NCI-H69 (cell line): ENCODE results near the gene PRPS2.

Experiments used
- DNase-seq: peaks from one replicate; lab custom pipeline; 2025; lab: John Stamatoyannopoulos, UW

The PRPS2 gene

GRCh38 chrX:12791257-12792228 is at the start of gene PRPS2:
Gene PRPS2 (plus strand): TSS chrX:12791412. CDS start chrX:12791498, 86 bp downstream.
- peak; percentile 84 for DNase-seq

DNA sequence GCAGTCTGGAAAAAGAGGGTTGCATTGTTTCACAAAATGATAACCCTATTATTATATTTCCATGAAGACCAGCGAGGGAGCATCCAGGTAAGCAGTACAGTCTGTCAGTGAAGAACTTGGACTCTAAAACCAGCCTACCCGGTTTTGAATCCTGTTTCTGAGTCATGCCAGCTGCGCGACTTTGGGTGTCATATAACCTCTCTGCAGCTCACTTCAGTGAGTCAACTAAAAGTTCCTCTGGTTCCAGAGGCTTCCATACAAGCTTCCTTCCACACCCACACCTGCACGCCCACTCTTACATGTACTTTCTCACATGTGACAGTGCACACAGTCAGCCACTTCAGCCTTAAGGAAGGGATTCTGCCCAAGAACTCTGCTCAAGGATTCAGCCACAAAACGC is 49.8 kb upstream of the PRPS2 start:
- DNase-seq = no peak

DNA sequence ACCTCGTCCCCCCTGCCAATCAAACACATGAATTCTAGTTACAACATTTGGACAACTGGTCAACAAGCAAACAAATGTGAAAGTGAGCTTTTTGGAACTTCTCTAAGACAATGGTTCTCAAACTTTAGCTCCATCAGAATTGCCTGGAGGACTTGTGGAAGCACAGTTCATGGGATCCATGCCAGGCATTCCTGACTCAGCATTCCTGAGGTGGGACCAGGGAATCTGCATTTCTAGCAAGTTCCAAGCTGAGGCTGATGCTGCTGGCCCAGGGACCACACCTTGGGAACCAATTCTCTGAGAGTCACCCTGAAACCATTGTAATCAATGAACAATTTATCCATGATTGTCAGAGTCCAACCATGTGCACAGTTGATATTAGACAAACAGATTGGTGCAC is 43.8 kb upstream of the PRPS2 start:
- DNase-seq = no peak

DNA sequence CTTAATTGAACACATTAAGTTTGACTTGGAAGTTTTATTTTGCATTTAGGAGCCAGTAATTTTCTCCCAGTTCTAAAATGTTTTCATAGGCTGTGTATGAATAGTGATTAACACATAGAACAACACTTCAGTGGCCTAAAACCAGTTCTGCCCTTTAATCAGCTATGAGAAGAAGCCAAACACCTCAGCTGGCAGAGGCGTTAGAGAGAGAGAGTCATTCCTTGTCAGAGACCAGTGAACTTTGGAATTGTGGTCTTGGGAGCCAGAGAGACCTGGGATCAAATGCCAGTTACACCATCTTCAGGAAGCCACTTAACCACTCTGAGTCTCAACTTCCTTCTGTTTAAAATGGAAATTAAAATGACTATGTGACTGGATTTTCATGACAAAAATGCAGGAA is 39.3 kb upstream of the PRPS2 start:
- no peak for DNase-seq

DNA sequence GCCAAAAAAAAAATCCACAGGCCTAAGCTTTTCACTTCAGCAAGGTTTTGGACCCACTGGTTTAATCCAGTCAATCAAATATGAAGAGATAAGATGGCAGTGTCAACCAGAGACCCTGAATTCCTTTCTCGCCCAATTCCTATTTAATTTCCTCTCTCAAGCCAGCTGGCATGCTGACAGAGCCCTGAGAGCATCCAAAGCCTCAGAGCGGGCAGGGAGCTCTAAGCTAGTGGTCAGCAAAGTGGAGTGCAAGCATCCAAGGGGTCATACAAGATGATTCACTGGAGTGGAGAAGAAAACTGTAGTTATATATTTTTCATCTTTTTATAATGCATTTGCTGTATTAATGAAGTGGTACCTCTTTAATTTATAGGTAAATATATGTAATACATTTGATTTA is 37.8 kb upstream of the PRPS2 start:
- DNase-seq = no peak

GRCh38 chrX:12758291-12758690 is 32.9 kb upstream of the PRPS2 start:
- no peak for DNase-seq

DNA sequence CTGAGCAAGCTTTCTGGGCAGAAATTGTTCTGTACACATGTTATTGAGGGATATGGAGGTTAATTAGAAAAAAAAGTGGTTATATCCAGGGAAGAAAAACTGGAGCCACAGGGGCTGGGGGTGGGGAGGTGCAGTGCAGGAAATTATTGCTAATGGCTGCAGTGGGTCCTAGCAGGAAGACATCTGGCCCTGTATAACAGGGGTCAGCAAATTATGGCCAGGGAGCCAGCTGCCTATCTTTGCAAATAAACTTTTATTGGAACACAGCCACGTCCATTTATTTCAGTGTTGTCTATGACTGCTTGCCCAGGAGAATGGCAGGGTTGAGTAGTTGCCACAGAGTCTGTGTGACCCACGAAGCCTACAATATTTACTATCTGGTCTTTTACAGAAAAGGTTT is 23.4 kb upstream of the PRPS2 start:
- DNase-seq = peak; percentile 94

- no peak for DNase-seq
These were observed 22.7 kb upstream of the PRPS2 start for GRCh38 chrX:12768491-12768890.

- DNase-seq = peak; percentile 58
These were observed 20.8 kb upstream of the PRPS2 start for GRCh38 chrX:12770440-12770839.

DNA sequence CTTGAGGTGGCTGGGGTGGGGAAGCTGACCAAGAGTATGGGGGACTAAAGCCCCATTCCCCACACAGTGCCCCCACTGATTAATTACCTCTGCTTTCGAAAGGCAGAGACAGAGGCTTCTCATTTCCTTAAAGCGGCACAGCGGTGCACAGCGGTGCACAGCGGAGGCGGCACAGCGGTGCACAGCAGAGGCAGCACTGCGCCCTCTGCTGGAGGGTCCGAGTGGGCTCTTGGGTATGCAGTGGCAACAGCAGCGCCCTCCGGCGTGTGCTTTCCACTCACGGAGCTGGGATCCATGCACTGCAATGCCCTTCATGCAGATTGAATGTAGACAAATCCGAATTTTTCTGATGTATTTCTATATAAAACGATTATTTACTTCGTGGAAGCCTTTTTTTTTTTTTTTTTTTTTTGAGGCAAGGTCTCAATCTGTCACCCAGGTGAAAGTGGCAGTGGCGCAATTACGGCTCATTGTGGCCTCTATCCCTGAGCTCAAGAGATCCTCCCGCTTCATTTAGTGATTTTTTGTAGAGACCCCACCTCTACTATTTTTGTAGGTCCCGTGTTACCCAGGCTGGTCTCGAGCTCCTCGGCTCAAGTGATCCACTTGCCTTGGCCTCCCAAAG is 19.7 kb upstream of the PRPS2 start:
- DNase-seq = peak; percentile 63

GRCh38 chrX:12777670-12778069 is 13.5 kb upstream of the PRPS2 start:
- DNase-seq = no peak

DNA sequence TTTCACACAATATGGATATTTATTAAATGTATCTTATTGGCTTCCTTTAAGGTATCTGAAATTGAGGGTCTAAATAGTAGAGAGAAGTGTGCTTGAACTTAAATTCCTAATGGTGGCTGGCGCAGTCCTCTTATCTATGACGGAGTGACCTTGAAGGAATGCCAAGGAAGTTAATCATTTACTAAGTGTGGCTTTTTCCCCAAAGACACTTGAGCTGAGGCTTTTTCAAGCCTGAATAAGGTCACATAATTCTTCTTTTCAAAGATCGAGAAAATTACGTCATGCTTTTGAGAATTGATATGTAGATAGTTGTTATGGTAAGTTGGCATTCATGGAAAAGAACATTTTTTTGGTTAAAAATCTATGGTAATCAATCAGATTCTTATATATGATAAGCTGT is 11.7 kb upstream of the PRPS2 start:
- DNase-seq = no peak

DNA sequence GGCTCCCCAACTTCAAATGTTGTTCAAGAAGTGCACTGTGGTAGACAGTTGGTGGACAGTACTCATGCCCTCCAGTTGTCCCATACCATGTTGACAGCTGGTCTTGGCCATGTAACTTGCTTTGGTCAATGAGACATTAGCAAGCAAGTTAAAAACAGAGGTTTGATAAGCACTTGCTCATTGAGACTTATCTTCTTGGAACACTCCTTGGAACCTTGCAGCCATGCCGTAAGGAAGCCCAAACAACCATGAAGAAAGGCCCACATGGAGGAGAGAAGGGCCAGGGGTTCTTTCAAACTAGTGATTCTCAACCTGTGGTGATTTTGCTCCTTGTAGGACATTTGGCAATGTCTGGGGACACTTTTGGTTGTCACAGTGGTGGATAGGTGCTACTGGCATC is 2.6 kb upstream of the PRPS2 start:
- DNase-seq = no peak

DNA sequence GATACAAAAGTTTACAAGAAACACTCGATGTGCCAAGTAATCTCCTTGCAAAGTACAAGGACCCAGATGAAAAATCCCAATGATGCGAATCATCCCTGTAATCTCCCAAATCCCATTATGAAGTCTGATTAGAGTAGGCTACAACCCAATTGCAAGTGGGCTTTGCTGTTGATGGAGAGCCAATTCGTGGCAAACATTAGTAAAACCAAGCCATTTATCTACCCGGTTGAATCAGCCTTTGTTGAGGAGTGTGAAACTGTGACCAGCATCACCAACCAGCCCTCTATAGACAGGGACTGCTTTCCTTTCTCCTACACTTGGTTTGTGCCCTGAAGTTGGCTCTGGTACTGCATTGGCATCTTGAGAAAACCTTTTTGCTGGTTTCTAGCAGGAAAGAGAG is 1.2 kb upstream of the PRPS2 start:
- DNase-seq = no peak

- DNase-seq = no peak
These were observed 341 bp upstream of the PRPS2 start for GRCh38 chrX:12790885-12791256.

DNA sequence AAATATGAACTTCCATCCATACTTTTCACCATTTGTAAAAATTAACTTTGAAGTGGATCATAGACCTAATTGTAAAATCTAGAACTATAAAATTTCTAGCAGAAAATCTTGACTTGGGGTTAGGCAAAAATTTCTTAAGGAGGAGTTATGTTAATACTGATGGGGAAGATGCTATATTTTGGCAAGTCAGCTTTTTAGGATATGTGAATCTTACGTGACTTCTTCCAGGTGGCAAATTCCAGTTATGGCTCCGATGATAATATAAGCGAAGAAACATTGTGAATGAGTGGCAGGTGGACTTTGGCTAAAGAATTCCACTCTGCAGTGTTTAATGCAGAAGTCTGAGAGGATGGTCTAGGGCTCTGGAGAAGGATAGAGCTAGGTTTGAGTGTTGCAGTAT is 1.5 kb downstream of the PRPS2 start:
- no peak for DNase-seq

DNA sequence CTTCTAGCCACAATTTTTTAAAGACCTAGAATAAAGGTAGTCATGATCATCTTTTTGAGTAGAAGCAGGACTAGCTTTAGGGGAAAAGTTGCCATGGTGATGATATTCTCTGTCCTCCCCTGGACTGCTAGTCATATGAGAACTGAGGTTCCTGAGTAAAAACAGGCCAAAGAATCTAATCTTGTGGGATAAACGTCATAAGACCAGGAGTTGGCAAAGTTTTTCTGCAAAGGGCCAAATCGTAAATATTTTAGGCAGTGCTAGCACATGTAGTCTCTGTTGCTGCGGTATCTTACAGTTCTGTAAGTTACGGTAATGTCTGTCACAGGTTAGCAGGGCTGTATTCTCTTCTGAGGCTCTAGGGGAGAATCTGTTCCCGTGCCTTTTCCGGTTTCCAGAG is 3.4 kb downstream of the PRPS2 start:
- DNase-seq = no peak

- DNase-seq = no peak
These were observed 7.4 kb downstream of the PRPS2 start for GRCh38 chrX:12798601-12799000.

DNA sequence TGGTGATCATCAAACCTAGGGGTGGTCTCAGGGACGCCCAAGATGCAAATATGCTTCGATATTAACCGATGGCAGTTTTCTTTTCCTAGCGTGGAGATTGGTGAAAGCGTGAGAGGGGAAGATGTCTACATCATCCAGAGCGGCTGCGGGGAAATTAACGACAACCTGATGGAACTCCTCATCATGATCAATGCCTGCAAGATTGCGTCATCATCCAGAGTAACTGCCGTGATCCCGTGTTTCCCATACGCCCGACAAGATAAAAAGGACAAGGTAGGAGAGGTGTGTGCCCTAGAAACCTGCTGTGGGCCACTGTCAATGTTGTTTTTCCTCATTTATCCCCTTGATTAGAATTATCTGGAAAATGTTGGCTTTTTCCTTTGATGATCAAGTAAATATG is 7.9 kb downstream of the PRPS2 start:
- no peak for DNase-seq

- no peak for DNase-seq
These were observed 11.5 kb downstream of the PRPS2 start for GRCh38 chrX:12802741-12803140.

DNA sequence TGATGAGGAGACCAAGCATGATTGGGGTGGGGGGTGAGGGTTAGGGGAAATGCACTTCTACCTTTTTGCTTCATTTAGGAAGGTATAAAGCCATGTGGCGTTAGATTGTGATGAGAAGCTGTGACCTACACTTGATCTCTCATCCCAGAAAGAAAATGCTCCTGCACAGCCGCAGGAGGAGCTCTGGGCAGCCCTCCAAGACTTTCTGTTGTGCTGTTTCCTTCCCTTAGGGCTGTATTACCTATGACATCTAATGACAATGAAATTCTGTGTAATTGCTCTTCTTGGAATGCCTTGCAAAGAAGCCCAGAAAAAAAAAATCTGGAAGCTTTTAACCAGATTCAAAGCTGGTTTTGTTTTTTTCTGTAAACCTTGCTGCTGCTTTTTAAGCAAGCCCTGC is 13.4 kb downstream of the PRPS2 start:
- peak; percentile 52 for DNase-seq

GRCh38 chrX:12805333-12805732 is 14.1 kb downstream of the PRPS2 start:
- DNase-seq = no peak

DNA sequence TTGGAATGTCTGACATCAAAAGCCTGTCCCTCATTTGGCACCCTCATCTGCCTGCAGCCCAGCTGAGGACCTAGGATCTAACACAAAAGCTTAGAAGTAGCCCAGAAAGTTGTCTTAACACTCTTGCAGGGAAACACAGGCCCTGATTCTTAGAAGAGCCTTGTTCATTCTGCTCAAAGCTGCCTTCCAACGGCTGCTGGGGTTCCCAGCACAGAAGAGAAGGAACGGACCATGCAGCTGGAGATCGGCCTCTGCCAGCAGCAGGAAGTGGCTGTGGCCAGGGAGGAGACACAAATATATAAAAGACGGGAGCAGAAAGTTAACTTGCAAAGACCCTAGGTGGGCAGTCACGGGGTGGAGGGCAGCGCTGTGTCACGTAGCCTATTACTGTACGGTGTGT is 20.4 kb downstream of the PRPS2 start:
- no peak for DNase-seq

GRCh38 chrX:12814420-12814819 is 23.2 kb downstream of the PRPS2 start:
- peak; percentile 36 for DNase-seq
